ENCODE data around the gene TEAD1. TPM values are rescaled to one million over a fixed set of nuclear protein-coding genes. Genes with fewer than 3 reads are reported as not detected.

The TEAD1 gene
- total RNA-seq, 1 donor from 2014 or later, result 25.7 TPM

Small RNA genes lying within 50 kb of the gene (small RNA-seq; reads per million reads assigned to genes)
- not detected for gene RF00424
